SK-N-SH (cell line): ENCODE data around the gene KDM4C. TPM values are rescaled to one million over a fixed set of nuclear protein-coding genes. Genes with fewer than 3 reads are reported as not detected.
A peak's percentile ranks its signal among the peaks of the same experiment; 100 is the strongest.

ENCODE experiments used
- CTCF ChIA-PET: fragments of 300-600, 350-600 bp; formaldehyde crosslinking; extraction: SDS; loops from one replicate; lab custom pipeline; 2021; lab: Yijun Ruan, JAX
- POLR2A ChIA-PET: fragments of 350-600 bp; sonication (Branson Sonifier 250); formaldehyde crosslinking; extraction: SDS; loops from one replicate; lab custom pipeline; 2020; ENCODE audit warnings: antibody characterized with exemption, inconsistent platforms; lab: Yijun Ruan, JAX
- DNase-seq: peaks from one replicate; pipeline ENCODE4 v3.0.0; 2012
- H2AFZ ChIP-seq: fragments of 200-600 bp; sonication (generic); 2 replicates; pipeline ENCODE4 v1.8.1; 2016; ENCODE audit warnings: antibody characterized with exemption, mild to moderate bottlenecking, low read depth
- H3F3A ChIP-seq: fragments of 200-600 bp; sonication (generic); replicated peaks from 2 replicates; pipeline ENCODE3; 2016; ENCODE audit warnings: antibody characterized with exemption, mild to moderate bottlenecking; ENCODE audit not compliant: insufficient read depth
- H3K27ac ChIP-seq, 2 experiments: fragments of 200-500 bp in 1 of 2; fragments of 200-600 bp in 1 of 2; sonication (Bioruptor generic) in 1 of 2; sonication (generic), shearing (Covaris generic) in 1 of 2; 2 replicates each; pipeline versions ENCODE4 v1.5.1 to v1.6.1; 2014 to 2016; ENCODE audit warnings: low read depth in 2 of 2, inconsistent platforms in 1 of 2, low read length in 1 of 2, mild to moderate bottlenecking in 1 of 2, mixed read lengths in 1 of 2
- H3K27me3 ChIP-seq: fragments of 200-600 bp; sonication (generic), shearing (Covaris generic); 2 replicates; pipeline ENCODE4 v1.6.1; 2016; ENCODE audit warnings: mixed run types; ENCODE audit not compliant: insufficient read depth
- H3K36me3 ChIP-seq, 2 experiments: fragments of 200-500 bp in 1 of 2; fragments of 200-600 bp in 1 of 2; sonication (Bioruptor generic) in 1 of 2; sonication (generic) in 1 of 2; replicated peaks in 1 of 2; 2 replicates each; pipeline versions ENCODE3 to v1.5.1; 2014 to 2016; ENCODE audit warnings: low read length in 1 of 2, mild to moderate bottlenecking in 1 of 2; ENCODE audit not compliant: insufficient read depth in 2 of 2, control insufficient read depth in 1 of 2
- H3K4me1 ChIP-seq, 2 experiments: fragments of 200-500 bp in 1 of 2; fragments of 200-600 bp in 1 of 2; sonication (Bioruptor generic) in 1 of 2; sonication (generic), shearing (Covaris generic) in 1 of 2; 2 replicates each; pipeline versions ENCODE4 v1.5.1 to v1.6.1; 2014 to 2016; ENCODE audit warnings: low read depth in 1 of 2, low read length in 1 of 2, mixed run types in 1 of 2; ENCODE audit not compliant: insufficient read depth in 2 of 2, control insufficient read depth in 1 of 2
- H3K4me2 ChIP-seq: fragments of 200-600 bp; sonication (generic), shearing (Covaris generic); 2 replicates; pipeline ENCODE4 v1.6.1; 2017; ENCODE audit warnings: mixed run types
- H3K4me3 ChIP-seq, 2 experiments: fragments of 200-500 bp in 1 of 2; fragments of 200-600 bp in 1 of 2; sonication (Bioruptor generic) in 1 of 2; sonication (generic), shearing (Covaris generic) in 1 of 2; 2 replicates each; pipeline versions ENCODE4 v1.5.1 to v1.8.1; 2014 to 2016; ENCODE audit warnings: low read depth in 2 of 2, inconsistent platforms in 1 of 2, low read length in 1 of 2, mild to moderate bottlenecking in 1 of 2, mixed read lengths in 1 of 2, moderate library complexity in 1 of 2
- H3K79me2 ChIP-seq: fragments of 200-600 bp; sonication (generic); 2 replicates; pipeline ENCODE4 v1.8.1; 2017; ENCODE audit warnings: mild to moderate bottlenecking; ENCODE audit not compliant: insufficient read depth
- H3K9ac ChIP-seq: fragments of 200-600 bp; sonication (generic); 2 replicates; pipeline ENCODE4 v1.6.1; 2017; ENCODE audit warnings: mixed run types
- H3K9me2 ChIP-seq: fragments of 200-600 bp; sonication (generic); 2 replicates; pipeline ENCODE4 v1.6.1; 2017; ENCODE audit warnings: mixed run types
- H3K9me3 ChIP-seq: fragments of 200-600 bp; sonication (generic); 2 replicates; pipeline ENCODE4 v1.6.1; 2017; ENCODE audit warnings: mixed run types, mild to moderate bottlenecking, moderate library complexity
- H4K20me1 ChIP-seq: fragments of 200-600 bp; sonication (generic); 2 replicates; pipeline ENCODE4 v1.6.1; 2017; ENCODE audit warnings: mild to moderate bottlenecking, mixed run types; ENCODE audit not compliant: insufficient read depth
- CHD2 ChIP-seq: fragments of 150-350 bp; IDR thresholded peaks from 2 replicates; pipeline ENCODE4 v1.6.1; 2018; ENCODE audit warnings: low read length; ENCODE audit not compliant: partially characterized antibody
- ELF1 ChIP-seq: IDR thresholded peaks from 2 replicates; pipeline ENCODE4 v1.4.0; 2012
- EP300 ChIP-seq, 2 experiments: IDR thresholded peaks; 2 replicates each; pipeline versions ENCODE4 v1.4.0 to v1.6.1; 2012; ENCODE audit warnings: borderline replicate concordance in 1 of 2, low read depth in 1 of 2, low read length in 1 of 2
- FOSL2 ChIP-seq: IDR thresholded peaks from 2 replicates; pipeline ENCODE4 v1.4.0; 2012; ENCODE audit warnings: low read depth, mild to moderate bottlenecking, moderate library complexity, borderline replicate concordance
- FOXJ3 ChIP-seq: sonication (generic); formaldehyde crosslinking; IDR thresholded peaks from 2 replicates; pipeline ENCODE4 v1.5.1; 2020; ENCODE audit warnings: mild to moderate bottlenecking, missing genetic modification reagents
- FOXM1 ChIP-seq: IDR thresholded peaks from 2 replicates; pipeline ENCODE4 v1.4.0; 2012; ENCODE audit warnings: low read depth, mild to moderate bottlenecking
- GATA2 ChIP-seq: sonication (generic); formaldehyde crosslinking; IDR thresholded peaks from 2 replicates; pipeline ENCODE4 v1.5.0; 2020; ENCODE audit warnings: mild to moderate bottlenecking, missing genetic modification reagents
- JUND ChIP-seq: IDR thresholded peaks from 2 replicates; pipeline ENCODE4 v1.4.0; 2012
- NFIC ChIP-seq: IDR thresholded peaks from 2 replicates; pipeline ENCODE4 v1.4.0; 2012; ENCODE audit warnings: borderline replicate concordance
- NRF1 ChIP-seq: IDR thresholded peaks from 2 replicates; pipeline ENCODE4 v1.6.1; 2012; ENCODE audit warnings: low read depth, mild to moderate bottlenecking, low read length
- POLR2AphosphoS5 ChIP-seq: IDR thresholded peaks from 2 replicates; pipeline ENCODE4 v1.6.1; 2012; ENCODE audit warnings: low read depth, low read length
- RCOR1 ChIP-seq: fragments of 150-350 bp; IDR thresholded peaks from 2 replicates; pipeline ENCODE4 v1.6.1; 2017; ENCODE audit warnings: antibody characterized with exemption, low read length
- RFX5 ChIP-seq: IDR thresholded peaks from 2 replicates; pipeline ENCODE4 v1.6.1; 2012; ENCODE audit warnings: mild to moderate bottlenecking, improper control_type of control experiment, low read length
- TEAD4 ChIP-seq: IDR thresholded peaks from 2 replicates; pipeline ENCODE4 v1.4.0; 2012; ENCODE audit warnings: mild to moderate bottlenecking, borderline replicate concordance; ENCODE audit not compliant: insufficient read depth
- WGBS: methylation state at CpG from one replicate; pipeline ENCODE4 v1.1.6; 2017; ENCODE audit warnings: low lambda C conversion rate; 5-methylcytosine and 5-hydroxymethylcytosine counted together
- polyA plus RNA-seq, 3 experiments: library from polyadenylated mRNA; depleted of rRNA; stranded (reverse); fragments of >200 nt; gene quantifications; 2 replicates each; pipeline ENCODE4 v1.2.3, GENCODE V29; 2012
- TF ChIP-seq, protein P1 (sequence below): IDR thresholded peaks from 2 replicates; pipeline ENCODE4; 2012
- TF ChIP-seq, protein P2 (sequence below): fragments of 150-350 bp; IDR thresholded peaks from 2 replicates; pipeline ENCODE4 v1.6.1; 2016; ENCODE audit warnings: mild to moderate bottlenecking, low read depth, low read length
- TF ChIP-seq, protein P3 (sequence below): fragments of 200-600 bp; sonication (generic); IDR thresholded peaks from 2 replicates; pipeline ENCODE4 v1.6.1; 2017; ENCODE audit warnings: antibody characterized with exemption, mild to moderate bottlenecking, moderate library complexity
- TF ChIP-seq, protein P4 (sequence below): fragments of 150-350 bp; IDR thresholded peaks from 2 replicates; pipeline ENCODE4 v1.6.1; 2017; ENCODE audit warnings: antibody characterized with exemption, low read length, low read depth, borderline replicate concordance

KDM4C gene
- polyA plus RNA-seq, 1 of the 3 experiments (the other 2 are of a cell fraction), result 9.4 TPM

DNA sequence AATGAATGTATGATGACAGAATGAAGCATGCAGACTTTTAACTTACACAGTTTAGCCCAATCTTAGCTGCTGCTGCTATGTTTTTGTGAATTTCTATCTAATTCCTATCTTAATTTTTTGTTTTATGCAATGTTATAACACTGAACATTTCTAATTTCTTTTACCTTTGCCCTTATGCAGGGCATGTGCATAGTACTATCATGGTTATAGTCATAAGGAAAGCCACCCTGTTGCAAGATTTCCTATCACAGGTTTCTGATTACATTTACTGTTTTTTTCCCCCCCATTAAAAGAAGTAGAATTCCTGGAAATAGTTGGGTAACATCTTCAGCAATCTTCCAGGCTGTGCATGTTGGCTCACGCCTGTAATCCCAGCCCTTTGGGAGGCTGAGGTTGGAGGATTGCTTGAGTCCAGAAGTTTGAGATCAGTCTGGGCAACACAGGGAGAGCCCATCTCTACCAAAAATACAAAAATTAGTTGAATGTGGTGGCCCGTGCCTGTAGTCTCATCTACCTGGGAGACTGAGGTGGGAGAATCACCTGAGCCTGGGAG is 164.4 kb downstream of the KDM4C start:
- ChIA-PET CTCF (no interaction called here), POLR2A (no interaction called here)
- H2AFZ ChIP-seq, result no peak overlapping the region
- H3K9ac ChIP-seq, result no peak overlapping the region
- H3K4me2 ChIP-seq, result no peak overlapping the region
- no peak for TF ChIP-seq RCOR1
- TF ChIP-seq GATA2, result no peak
- no peak for TF ChIP-seq RFX5
- TF ChIP-seq CHD2, result no peak
- TF ChIP-seq POLR2AphosphoS5, result no peak
- no peak for TF ChIP-seq ELF1
- no peaks in the 10 kb centered on the region for H3K36me3 ChIP-seq
- H3F3A ChIP-seq, result no peaks in the 10 kb centered on the region
- peak overlapping the region in 1 of 2 experiments; percentile 67; a peak in 2 of 4 replicates for H3K27ac ChIP-seq
- no peaks in the 10 kb centered on the region for H3K27me3 ChIP-seq
- H3K4me3 ChIP-seq, result no peak overlapping the region
- H3K9me2 ChIP-seq, result no peaks in the 10 kb centered on the region
- H3K79me2 ChIP-seq, result no peaks in the 10 kb centered on the region
- no peaks in the 10 kb centered on the region for H3K9me3 ChIP-seq
- DNase-seq, result no peak
- H3K4me1 ChIP-seq, result peaks cover 0 to 30% of the 10 kb centered on the region in 2 experiments; a peak in 2 of 4 replicates
- no peaks in the 10 kb centered on the region for H4K20me1 ChIP-seq
- WGBS, result 65% methylated on average over 2 of the region's 2 CpGs

DNA sequence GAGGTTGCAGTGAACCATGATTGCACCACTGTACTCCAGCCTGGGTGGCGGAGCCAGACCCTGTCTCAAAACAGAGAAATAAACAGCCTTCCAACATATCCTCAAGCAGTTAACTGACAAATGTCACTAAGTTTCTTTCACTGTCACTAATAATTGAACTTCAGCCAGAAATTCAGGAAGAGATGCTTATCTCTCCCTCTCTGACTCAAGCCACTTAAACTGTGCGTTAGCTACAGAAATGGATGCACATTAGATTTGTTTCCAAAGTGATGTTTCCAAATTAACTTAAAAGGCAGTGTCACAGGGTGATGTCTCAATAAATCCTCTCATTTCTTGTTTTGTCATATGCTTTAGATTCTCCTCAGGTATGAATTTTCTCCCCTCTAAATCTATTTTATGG is 164.9 kb downstream of the KDM4C start:
- no peak for TF ChIP-seq FOXM1
- TF ChIP-seq, protein P1, sequence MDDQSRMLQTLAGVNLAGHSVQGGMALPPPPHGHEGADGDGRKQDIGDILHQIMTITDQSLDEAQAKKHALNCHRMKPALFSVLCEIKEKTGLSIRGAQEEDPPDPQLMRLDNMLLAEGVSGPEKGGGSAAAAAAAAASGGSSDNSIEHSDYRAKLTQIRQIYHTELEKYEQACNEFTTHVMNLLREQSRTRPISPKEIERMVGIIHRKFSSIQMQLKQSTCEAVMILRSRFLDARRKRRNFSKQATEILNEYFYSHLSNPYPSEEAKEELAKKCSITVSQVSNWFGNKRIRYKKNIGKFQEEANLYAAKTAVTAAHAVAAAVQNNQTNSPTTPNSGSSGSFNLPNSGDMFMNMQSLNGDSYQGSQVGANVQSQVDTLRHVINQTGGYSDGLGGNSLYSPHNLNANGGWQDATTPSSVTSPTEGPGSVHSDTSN, result peak; percentile 55
- no peak for TF ChIP-seq NRF1
- TF ChIP-seq FOSL2, result no peak
- no peak for TF ChIP-seq TEAD4
- peak in 1 of 2 experiments; percentile 77; a peak in 2 of 4 replicates for TF ChIP-seq EP300 (IDR thresholded peaks at IDR 0.05; ENCODE audit: borderline replicate concordance in 1 of 2, low read depth in 1 of 2, low read length in 1 of 2)
- peak; percentile 93 for TF ChIP-seq GATA2
- TF ChIP-seq, protein P2, sequence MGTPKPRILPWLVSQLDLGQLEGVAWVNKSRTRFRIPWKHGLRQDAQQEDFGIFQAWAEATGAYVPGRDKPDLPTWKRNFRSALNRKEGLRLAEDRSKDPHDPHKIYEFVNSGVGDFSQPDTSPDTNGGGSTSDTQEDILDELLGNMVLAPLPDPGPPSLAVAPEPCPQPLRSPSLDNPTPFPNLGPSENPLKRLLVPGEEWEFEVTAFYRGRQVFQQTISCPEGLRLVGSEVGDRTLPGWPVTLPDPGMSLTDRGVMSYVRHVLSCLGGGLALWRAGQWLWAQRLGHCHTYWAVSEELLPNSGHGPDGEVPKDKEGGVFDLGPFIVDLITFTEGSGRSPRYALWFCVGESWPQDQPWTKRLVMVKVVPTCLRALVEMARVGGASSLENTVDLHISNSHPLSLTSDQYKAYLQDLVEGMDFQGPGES, result no peak
- TF ChIP-seq JUND, result 0 out of 2 replicates have a peak, but pooled peaks have one; percentile 20
- TF ChIP-seq, protein P3, sequence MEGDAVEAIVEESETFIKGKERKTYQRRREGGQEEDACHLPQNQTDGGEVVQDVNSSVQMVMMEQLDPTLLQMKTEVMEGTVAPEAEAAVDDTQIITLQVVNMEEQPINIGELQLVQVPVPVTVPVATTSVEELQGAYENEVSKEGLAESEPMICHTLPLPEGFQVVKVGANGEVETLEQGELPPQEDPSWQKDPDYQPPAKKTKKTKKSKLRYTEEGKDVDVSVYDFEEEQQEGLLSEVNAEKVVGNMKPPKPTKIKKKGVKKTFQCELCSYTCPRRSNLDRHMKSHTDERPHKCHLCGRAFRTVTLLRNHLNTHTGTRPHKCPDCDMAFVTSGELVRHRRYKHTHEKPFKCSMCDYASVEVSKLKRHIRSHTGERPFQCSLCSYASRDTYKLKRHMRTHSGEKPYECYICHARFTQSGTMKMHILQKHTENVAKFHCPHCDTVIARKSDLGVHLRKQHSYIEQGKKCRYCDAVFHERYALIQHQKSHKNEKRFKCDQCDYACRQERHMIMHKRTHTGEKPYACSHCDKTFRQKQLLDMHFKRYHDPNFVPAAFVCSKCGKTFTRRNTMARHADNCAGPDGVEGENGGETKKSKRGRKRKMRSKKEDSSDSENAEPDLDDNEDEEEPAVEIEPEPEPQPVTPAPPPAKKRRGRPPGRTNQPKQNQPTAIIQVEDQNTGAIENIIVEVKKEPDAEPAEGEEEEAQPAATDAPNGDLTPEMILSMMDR, result no peak
- TF ChIP-seq RFX5, result no peak
- peak; percentile 47; the same call in 1 of the 2 replicates for TF ChIP-seq FOXJ3 (CRISPR knock-in tag)
- peak; percentile 59; the same call in 1 of the 2 replicates for TF ChIP-seq RCOR1
- TF ChIP-seq NFIC, result peak; percentile 51; the same call in 1 of the 2 replicates
- TF ChIP-seq, protein P4, sequence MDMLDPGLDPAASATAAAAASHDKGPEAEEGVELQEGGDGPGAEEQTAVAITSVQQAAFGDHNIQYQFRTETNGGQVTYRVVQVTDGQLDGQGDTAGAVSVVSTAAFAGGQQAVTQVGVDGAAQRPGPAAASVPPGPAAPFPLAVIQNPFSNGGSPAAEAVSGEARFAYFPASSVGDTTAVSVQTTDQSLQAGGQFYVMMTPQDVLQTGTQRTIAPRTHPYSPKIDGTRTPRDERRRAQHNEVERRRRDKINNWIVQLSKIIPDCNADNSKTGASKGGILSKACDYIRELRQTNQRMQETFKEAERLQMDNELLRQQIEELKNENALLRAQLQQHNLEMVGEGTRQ, result no peak
- Histone ChIP-seq H3K9ac (no peak overlapping the region), H3K4me1 (peaks cover 0 to 30% of the 10 kb centered on the region in 2 experiments; a peak in 2 of 4 replicates), H3K4me2 (no peak overlapping the region), H3K9me2 (no peaks in the 10 kb centered on the region), H3F3A (no peaks in the 10 kb centered on the region), H2AFZ (no peak overlapping the region), H3K36me3 (no peaks in the 10 kb centered on the region), H3K79me2 (no peaks in the 10 kb centered on the region), H3K27me3 (no peaks in the 10 kb centered on the region), H3K4me3 (no peak overlapping the region), H3K9me3 (no peaks in the 10 kb centered on the region), H4K20me1 (no peaks in the 10 kb centered on the region), H3K27ac (peak overlapping the region in 1 of 2 experiments; percentile 67; a peak in 2 of 4 replicates)
- WGBS, result 71% methylated on average over 2 of the region's 2 CpGs
- POLR2A ChIA-PET, result no interaction called here
- DNase-seq, result peak; percentile 38
- CTCF ChIA-PET, result interaction anchor here (0.7 kb wide), 1 partner anchor 22 kb away, joined by 3 read pairs; no protein-coding TSS in a partner anchor
